GM18502 (cell line): ENCODE results near the gene GUCY1B1.

Source experiments
- ATAC-seq: cut with Tn5 transposase; IDR thresholded peaks from one replicate; pipeline ENCODE4 v1.9.1; 2021; ENCODE audit warnings: mild to moderate bottlenecking; ENCODE audit not compliant: unreplicated experiment, poor library complexity

The GUCY1B1 gene

DNA sequence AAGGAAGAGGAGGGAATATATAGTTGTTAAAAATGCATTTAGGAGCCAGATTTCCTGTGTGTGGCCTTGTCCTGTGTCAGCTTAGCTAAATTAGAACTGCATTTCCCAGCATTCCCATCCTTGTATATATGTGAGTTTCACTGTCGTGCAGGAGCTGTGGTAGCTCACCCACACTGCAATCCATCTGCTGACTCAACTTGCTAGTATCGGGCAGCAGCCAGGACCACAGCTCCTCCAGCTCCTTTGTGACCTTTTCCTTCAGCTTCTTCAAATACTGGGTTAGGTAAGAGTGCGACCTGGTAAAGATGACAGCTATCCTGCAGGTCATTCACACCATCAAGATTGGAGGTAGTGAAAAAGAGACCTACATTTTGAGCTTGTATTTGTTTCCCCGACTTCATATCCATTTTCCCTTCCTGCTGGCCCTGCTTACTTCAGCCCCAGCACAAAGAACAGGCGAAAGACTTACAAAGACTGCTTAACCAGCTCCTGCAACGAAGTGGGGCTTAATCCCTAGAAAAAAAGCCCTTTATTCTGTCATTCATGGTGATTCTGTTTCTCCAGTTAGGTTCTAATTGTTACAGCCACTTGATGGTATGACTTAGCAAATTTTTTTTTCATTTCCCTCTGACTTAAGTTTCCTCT lies 95.9 kb downstream of the GUCY1B1 start:
- ATAC-seq, result no peak

DNA sequence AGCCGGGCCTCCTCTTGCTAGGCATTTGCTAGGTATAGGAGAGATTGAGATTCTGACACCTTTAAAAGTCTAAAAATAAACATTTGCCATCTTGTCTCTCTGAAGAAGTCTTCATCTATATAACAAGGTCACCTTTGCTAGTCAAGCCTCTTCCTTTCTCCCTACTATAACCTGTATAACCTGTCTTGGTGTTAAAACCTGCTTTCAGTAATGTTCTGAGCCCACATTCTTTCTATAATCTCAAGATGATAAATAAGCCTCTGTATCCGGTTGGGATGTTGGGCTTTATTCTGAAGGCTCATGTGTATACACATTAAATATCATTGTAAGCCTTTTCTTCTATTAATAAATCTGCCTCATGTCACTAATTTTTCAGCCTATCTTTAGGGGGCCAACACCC lies 97.1 kb downstream of the GUCY1B1 start:
- no peak for ATAC-seq
